GM21528 (cell line): ENCODE measurements around the gene PRKCI.
"Not testable (repeated sequence)": the region's sequence is repeated elsewhere in the genome, so short reads cannot be mapped to it uniquely, and the experiment has no call there.

Experiments
- ATAC-seq: cut with Tn5 transposase; IDR thresholded peaks from one replicate; pipeline ENCODE4 v1.9.1; 2021; ENCODE audit warnings: mild to moderate bottlenecking, moderate library complexity; ENCODE audit not compliant: unreplicated experiment, low FRiP score

PRKCI gene

GRCh38 chr3:170277833-170278580 lies 55.8 kb downstream of the PRKCI start:
- ATAC-seq = no peak

GRCh38 chr3:170278627-170279026 lies 56.4 kb downstream of the PRKCI start:
- ATAC-seq = no peak

GRCh38 chr3:170290194-170290593 lies 68.0 kb downstream of the PRKCI start:
- ATAC-seq = no peak

GRCh38 chr3:170295586-170295985 lies 73.4 kb downstream of the PRKCI start:
- ATAC-seq = no peak

- ATAC-seq = no peak
These were observed 74.5 kb downstream of the PRKCI start for GRCh38 chr3:170296703-170297102.

- ATAC-seq = no peak
These were observed 79.2 kb downstream of the PRKCI start for GRCh38 chr3:170301405-170301804.

GRCh38 chr3:170302008-170302407 lies 79.8 kb downstream of the PRKCI start:
- no peak for ATAC-seq

- no peak for ATAC-seq
These were observed 83.8 kb downstream of the PRKCI start for GRCh38 chr3:170306015-170306414.

GRCh38 chr3:170307671-170308405 lies 85.6 kb downstream of the PRKCI start:
- no peak for ATAC-seq

GRCh38 chr3:170309046-170309445 lies 86.8 kb downstream of the PRKCI start:
- ATAC-seq = no peak

- ATAC-seq = no peak
These were observed 95.7 kb downstream of the PRKCI start for GRCh38 chr3:170317954-170318353.

- ATAC-seq = no peak
These were observed 98.4 kb downstream of the PRKCI start for GRCh38 chr3:170320461-170321121.

- ATAC-seq = no peak
These were observed 99.3 kb downstream of the PRKCI start for GRCh38 chr3:170321321-170322034.

- no peak for ATAC-seq
These were observed 100.5 kb downstream of the PRKCI start for GRCh38 chr3:170322566-170323269.

- ATAC-seq = no peak
These were observed 101.1 kb downstream of the PRKCI start for GRCh38 chr3:170323331-170323730.

GRCh38 chr3:170324962-170325361 lies 102.7 kb downstream of the PRKCI start:
- no peak for ATAC-seq

- ATAC-seq = no peak
These were observed 105.0 kb downstream of the PRKCI start for GRCh38 chr3:170327040-170327808.

- ATAC-seq = not testable (repeated sequence)
These were observed 105.8 kb downstream of the PRKCI start for GRCh38 chr3:170327868-170328548.

GRCh38 chr3:170330366-170330765 lies 108.1 kb downstream of the PRKCI start:
- ATAC-seq = no peak
